Left ventricle myocardium superior (tissue), 1 donor: ENCODE data around the gene CARD9. TPM values are rescaled to one million over a fixed set of nuclear protein-coding genes. Genes with fewer than 3 reads are reported as not detected.
"Not testable (repeated sequence)": the region's sequence is repeated elsewhere in the genome, so short reads cannot be mapped to it uniquely, and the experiment has no call there.

ENCODE experiments used
- ATAC-seq: fragments of 200-7000 bp; cut with Tn5 transposase; one replicate; pipeline ENCODE4 v1.9.1; 2020; ENCODE audit warnings: mild to moderate bottlenecking, moderate library complexity
- DNase-seq: peaks from one replicate; pipeline ENCODE4 v3.0.0-alpha.2; 2020
- intact Hi-C: fragments of 100-400 bp; cut with micrococcal nuclease; formaldehyde crosslinking; loops from one replicate; pipeline ENCODE4 v1.11.0; 2022
- total RNA-seq: library from RNA; stranded (reverse); fragmentation: NEBNext Ultra II Directional; extraction: Animal tissue kit (Norgen Biotek cat#: 25700); gene quantifications from one replicate; pipeline ENCODE4 v1.2.1, GENCODE V29; 2021
- donor health status: DM: no; HTN: yes; CAD: no; lungs with severe emphysema.

Gene CARD9
- total RNA-seq, 1 donor from 2014 or later = 0.79 TPM

GRCh38 chr9:136331556-136332481 is 41.6 kb downstream of the CARD9 start:
- DNase-seq (peak; percentile 24), ATAC-seq (no peak)
- intact Hi-C loops = no loop called here

GRCh38 chr9:136331030-136331429 is 42.4 kb downstream of the CARD9 start:
- ATAC-seq (no peak), DNase-seq (peak; percentile 19)
- intact Hi-C loops = no loop called here

- intact Hi-C loops = no loop called here
Observed at GRCh38 chr9:136330406-136330990, 43.0 kb downstream of the CARD9 start.

GRCh38 chr9:136329636-136330405 is 43.6 kb downstream of the CARD9 start:
- intact Hi-C loops = no loop called here
- ATAC-seq (no peak), DNase-seq (peak; percentile 33)

More at GRCh38 chr9:136330406-136330990, 43.0 kb downstream of the CARD9 start:
- ATAC-seq (no peak), DNase-seq (peak; percentile 24)

GRCh38 chr9:136329211-136329627 is 44.2 kb downstream of the CARD9 start:
- intact Hi-C loops = no loop called here

GRCh38 chr9:136328622-136329041 is 44.8 kb downstream of the CARD9 start:
- intact Hi-C loops = no loop called here
- DNase-seq (peak; percentile 57), ATAC-seq (peak; percentile 16)

More at GRCh38 chr9:136329211-136329627, 44.2 kb downstream of the CARD9 start:
- DNase-seq (peak; percentile 38), ATAC-seq (no peak)

GRCh38 chr9:136328011-136328621 is 45.4 kb downstream of the CARD9 start:
- intact Hi-C loops = no loop called here
- ATAC-seq = peak; percentile 2
- peak; percentile 57 for DNase-seq

- DNase-seq (peak; percentile 84), ATAC-seq (peak; percentile 41)
- intact Hi-C loops = no loop called here
Observed at GRCh38 chr9:136327304-136327974, 46.0 kb downstream of the CARD9 start, which contains the start of gene GPSM1. GPSM1 (plus strand) TSS chr9:136327539; CDS start chr9:136327696, 157 bp downstream.

- intact Hi-C loops = no loop called here
- ATAC-seq = no peak
Observed at GRCh38 chr9:136326761-136327303, 46.6 kb downstream of the CARD9 start.

GRCh38 chr9:136326061-136326760 is 47.3 kb downstream of the CARD9 start:
- intact Hi-C loops = no loop called here
- ATAC-seq (no peak), DNase-seq (peak; percentile 39)

More at GRCh38 chr9:136326761-136327303, 46.6 kb downstream of the CARD9 start:
- no peak for DNase-seq

GRCh38 chr9:136325358-136325757 is 48.1 kb downstream of the CARD9 start:
- DNase-seq (peak; percentile 26), ATAC-seq (no peak)
- intact Hi-C loops = no loop called here

GRCh38 chr9:136324501-136325300 is 48.8 kb downstream of the CARD9 start:
- ATAC-seq = peak; percentile 83
- peak; percentile 88 for DNase-seq

GRCh38 chr9:136323371-136323789 is 50.1 kb downstream of the CARD9 start:
- ATAC-seq (no peak), DNase-seq (peak; percentile 27)
- intact Hi-C loops = no loop called here

More at GRCh38 chr9:136324501-136325300, 48.8 kb downstream of the CARD9 start:
- intact Hi-C loops = no loop called here

GRCh38 chr9:136322756-136323330 is 50.6 kb downstream of the CARD9 start:
- no peak for ATAC-seq
- peak; percentile 27 for DNase-seq
- intact Hi-C loops = no loop called here

- ATAC-seq (no peak), DNase-seq (peak; percentile 16)
- intact Hi-C loops = no loop called here
Observed at GRCh38 chr9:136321561-136321960, 51.9 kb downstream of the CARD9 start.

GRCh38 chr9:136320972-136321371 is 52.5 kb downstream of the CARD9 start:
- intact Hi-C loops, ATAC-seq, DNase-seq: not testable (repeated sequence)
